H9 (cell line): Measurements from ENCODE around the gene SPDL1. TPM values are rescaled to one million over a fixed set of nuclear protein-coding genes. Genes with fewer than 3 reads are reported as not detected.
A peak's percentile ranks its signal among the peaks of the same experiment; 100 is the strongest.

Experiments used
- DNase-seq: peaks from one replicate; pipeline ENCODE4 v3.0.0-alpha.2; 2017
- H2AFZ ChIP-seq: one replicate; pipeline ENCODE4 v1.6.1; 2013; ENCODE audit warnings: mild to moderate bottlenecking, low read length, control low read depth, moderate library complexity
- H2AK5ac ChIP-seq: 2 replicates; pipeline ENCODE4 v1.6.1; 2013; ENCODE audit warnings: low read length, control low read depth, mixed read lengths; ENCODE audit not compliant: insufficient read length
- H2BK120ac ChIP-seq: one replicate; pipeline ENCODE4 v1.6.1; 2013; ENCODE audit warnings: low read depth, mild to moderate bottlenecking, low read length, control low read depth, inconsistent platforms; ENCODE audit not compliant: poor library complexity, severe bottlenecking
- H2BK12ac ChIP-seq: 2 replicates; pipeline ENCODE4 v1.6.1; 2013; ENCODE audit warnings: low read length, control low read depth, mixed read lengths, low read depth; ENCODE audit not compliant: insufficient read length
- H2BK15ac ChIP-seq: 2 replicates; pipeline ENCODE4 v1.6.1; 2013; ENCODE audit warnings: low read depth, low read length, control low read depth
- H2BK20ac ChIP-seq: one replicate; pipeline ENCODE4 v1.6.1; 2013; ENCODE audit warnings: low read depth, mild to moderate bottlenecking, low read length, control low read depth, inconsistent platforms; ENCODE audit not compliant: poor library complexity, severe bottlenecking
- H2BK5ac ChIP-seq: 2 replicates; pipeline ENCODE4 v1.6.1; 2013; ENCODE audit warnings: low read length, control low read depth, mixed read lengths; ENCODE audit not compliant: insufficient read length
- H3K14ac ChIP-seq: 2 replicates; pipeline ENCODE4 v1.6.1; 2013; ENCODE audit warnings: low read length, control low read depth; ENCODE audit not compliant: insufficient read depth
- H3K18ac ChIP-seq: 2 replicates; pipeline ENCODE4 v1.6.1; 2013; ENCODE audit warnings: low read depth, mild to moderate bottlenecking, mixed read lengths, low read length, control low read depth; ENCODE audit not compliant: insufficient read length
- H3K23ac ChIP-seq: 2 replicates; pipeline ENCODE4 v1.6.1; 2013; ENCODE audit warnings: low read length, control low read depth, mixed read lengths, low read depth; ENCODE audit not compliant: insufficient read length
- H3K23me2 ChIP-seq: 2 replicates; pipeline ENCODE4 v1.6.1; 2013; ENCODE audit warnings: low read depth, mild to moderate bottlenecking, mixed read lengths, low read length, control low read depth; ENCODE audit not compliant: insufficient read length, poor library complexity, severe bottlenecking
- H3K27ac ChIP-seq: 2 replicates; pipeline ENCODE4 v1.5.1; 2013; ENCODE audit warnings: low read length, control low read depth, mixed read lengths, low read depth; ENCODE audit not compliant: insufficient read length
- H3K27me3 ChIP-seq: 2 replicates; pipeline ENCODE4 v1.6.1; 2013; ENCODE audit warnings: low read length, control low read depth, inconsistent platforms; ENCODE audit not compliant: insufficient read depth
- H3K4ac ChIP-seq: 2 replicates; pipeline ENCODE4 v1.6.1; 2013; ENCODE audit warnings: low read depth, mild to moderate bottlenecking, control low read depth, inconsistent platforms, low read length, moderate library complexity
- H3K4me1 ChIP-seq: 2 replicates; pipeline ENCODE4 v1.6.1; 2013; ENCODE audit warnings: low read length, control low read depth, inconsistent platforms; ENCODE audit not compliant: insufficient read depth
- H3K4me2 ChIP-seq: 2 replicates; pipeline ENCODE4 v1.6.1; 2013; ENCODE audit warnings: low read length, control low read depth, mixed read lengths; ENCODE audit not compliant: insufficient read length, insufficient read depth
- H3K56ac ChIP-seq: 2 replicates; pipeline ENCODE4 v1.6.1; 2013; ENCODE audit warnings: low read depth, mild to moderate bottlenecking, mixed read lengths, low read length, control low read depth; ENCODE audit not compliant: insufficient read length
- H3K79me1 ChIP-seq: 2 replicates; pipeline ENCODE4 v1.6.1; 2013; ENCODE audit warnings: low read depth, mild to moderate bottlenecking, moderate library complexity, low read length, control low read depth, inconsistent platforms; ENCODE audit not compliant: insufficient read depth, poor library complexity, severe bottlenecking
- H3K79me2 ChIP-seq: 2 replicates; pipeline ENCODE4 v1.6.1; 2013; ENCODE audit warnings: low read length, control low read depth, inconsistent platforms; ENCODE audit not compliant: insufficient read depth
- H3K9ac ChIP-seq: 2 replicates; pipeline ENCODE4 v1.6.1; 2013; ENCODE audit warnings: low read length, control low read depth, mixed read lengths; ENCODE audit not compliant: insufficient read length; ENCODE audit errors: extremely low read depth
- H3K9me3 ChIP-seq: one replicate; pipeline ENCODE4 v1.6.1; 2013; ENCODE audit warnings: low read depth, low read length, inconsistent platforms; ENCODE audit not compliant: control insufficient read depth
- H3T11ph ChIP-seq: one replicate; pipeline ENCODE4 v1.6.1; 2013; ENCODE audit warnings: mild to moderate bottlenecking, low read length, control low read depth, inconsistent platforms
- H4K20me1 ChIP-seq: one replicate; pipeline ENCODE4 v1.6.1; 2013; ENCODE audit not compliant: control insufficient read depth, insufficient read length, insufficient read depth
- H4K5ac ChIP-seq: 2 replicates; pipeline ENCODE4 v1.6.1; 2013; ENCODE audit warnings: low read depth, mild to moderate bottlenecking, mixed read lengths, low read length, control low read depth; ENCODE audit not compliant: insufficient read length
- H4K8ac ChIP-seq: replicated peaks from 2 replicates; pipeline ENCODE4 v1.6.1; 2013; ENCODE audit warnings: low read length, control low read depth, mixed read lengths, low read depth; ENCODE audit not compliant: insufficient read length
- H4K91ac ChIP-seq: 2 replicates; pipeline ENCODE4 v1.6.1; 2013; ENCODE audit warnings: low read depth, mild to moderate bottlenecking, moderate library complexity, mixed read lengths, low read length, control low read depth; ENCODE audit not compliant: insufficient read length
- H3K27ac Mint-ChIP-seq, 3 experiments: 2 replicates in 2 of 3; 3 replicates in 1 of 3; pipeline ENCODE4 v1.8.0; 2020 to 2021; ENCODE audit warnings: mixed read lengths in 3 of 3, mild to moderate bottlenecking in 1 of 3, moderate library complexity in 1 of 3
- H3K27me3 Mint-ChIP-seq: 2 replicates; pipeline ENCODE4 v1.8.0; 2021; ENCODE audit warnings: low read depth, mild to moderate bottlenecking, moderate library complexity, mixed read lengths
- H3K36me3 Mint-ChIP-seq, 3 experiments: 2 replicates in 2 of 3; 3 replicates in 1 of 3; pipeline ENCODE4 v1.8.0; 2020 to 2021; ENCODE audit warnings: low read depth in 3 of 3, mixed read lengths in 3 of 3; ENCODE audit not compliant: insufficient read depth in 1 of 3
- H3K4me1 Mint-ChIP-seq, 2 experiments: 2 replicates each; pipeline ENCODE4 v1.8.0; 2020; ENCODE audit warnings: mixed read lengths in 2 of 2
- H3K4me3 Mint-ChIP-seq, 2 experiments: 2 replicates in 1 of 2; 3 replicates in 1 of 2; pipeline ENCODE4 v1.8.0; 2020 to 2021; ENCODE audit warnings: mild to moderate bottlenecking in 2 of 2, mixed read lengths in 2 of 2, moderate library complexity in 1 of 2
- H3K9me3 Mint-ChIP-seq, 2 experiments: 2 replicates in 1 of 2; 3 replicates in 1 of 2; pipeline ENCODE4 v1.8.0; 2020; ENCODE audit warnings: mild to moderate bottlenecking in 2 of 2, mixed read lengths in 2 of 2, moderate library complexity in 1 of 2
- WGBS: extraction: QIAGEN DNeasy Blood & Tissue Kit; methylation state at CpG from one replicate; pipeline ENCODE4 v1.1.7; 2013; ENCODE audit warnings: missing lambda C conversion rate, low lambda C conversion rate, mixed read lengths; ENCODE audit not compliant: insufficient read length; ENCODE audit errors: extremely low coverage; 5-methylcytosine and 5-hydroxymethylcytosine counted together
- total RNA-seq: library from RNA; stranded (reverse); gene quantifications from 2 replicates; pipeline ENCODE4 v1.2.1, GENCODE V29; 2021
- TF ChIP-seq, protein P1 (sequence below): fragments of 200-600 bp; sonication (generic); conservative IDR thresholded peaks from 3 replicates; pipeline ENCODE4 v1.8.0; 2021; ENCODE audit warnings: antibody characterized with exemption, mild to moderate bottlenecking

The SPDL1 gene
- total RNA-seq, 1 experiment from 2014 or later = 49.4 TPM

DNA sequence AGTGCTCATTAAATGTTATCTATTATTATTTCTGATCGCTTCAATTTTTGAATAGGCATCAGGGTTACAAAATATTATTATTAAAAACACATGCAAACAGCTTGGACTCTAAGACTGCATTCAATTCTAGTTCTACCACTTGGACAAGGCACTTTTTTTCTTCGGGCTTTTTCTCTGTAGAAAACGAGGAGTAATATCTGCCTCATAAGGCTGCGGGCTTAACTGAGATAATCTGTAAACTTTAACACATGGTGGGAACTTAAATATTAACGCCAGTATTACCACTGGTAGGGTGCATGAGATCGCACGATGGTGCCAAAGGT is 511 bp upstream of the SPDL1 start:
- peaks cover 0 to 1% (median under 1%) of the 10 kb centered on the region in 3 experiments; a peak in 3 of 7 replicates for H3K36me3 Mint-ChIP-seq
- DNase-seq = no peak

More for the DNA sequence above, 511 bp upstream of the SPDL1 start:
- H2AK5ac ChIP-seq = no peak overlapping the region
- Mint-ChIP-seq H3K27me3 (peaks cover 16% of the 10 kb centered on the region), H3K4me3 (peak overlapping the region; percentile 96 to 97), H3K27ac (peak overlapping the region; percentile 82 to 99 (median 94); a peak in 5 of 7 replicates), H3K4me1 (peaks cover 12 to 14% of the 10 kb centered on the region in 2 experiments), H3K9me3 (no peaks in the 10 kb centered on the region)
- H3K56ac ChIP-seq = no peak overlapping the region
- H2BK12ac ChIP-seq = no peak overlapping the region
- H3K4me2 ChIP-seq = peak overlapping the region; percentile 83
- no CpG with 5 or more reads among the region's 7 CpGs for WGBS
- no peaks in the 10 kb centered on the region for H3K9me3 ChIP-seq
- H2AFZ ChIP-seq = no peak overlapping the region
- peak overlapping the region; percentile 40 for H3K18ac ChIP-seq
- no peak overlapping the region for H2BK120ac ChIP-seq
- no peaks in the 10 kb centered on the region for H3K27me3 ChIP-seq
- H4K5ac ChIP-seq = no peak overlapping the region
- H4K8ac ChIP-seq = no peak overlapping the region
- H4K20me1 ChIP-seq = no peaks in the 10 kb centered on the region
- no peaks in the 10 kb centered on the region for H3K4me1 ChIP-seq
- H3T11ph ChIP-seq = no peak overlapping the region
- H3K14ac ChIP-seq = no peak overlapping the region
- no peak overlapping the region for H3K27ac ChIP-seq
- peaks cover 3% of the 10 kb centered on the region for H3K79me1 ChIP-seq
- TF ChIP-seq, protein P1, sequence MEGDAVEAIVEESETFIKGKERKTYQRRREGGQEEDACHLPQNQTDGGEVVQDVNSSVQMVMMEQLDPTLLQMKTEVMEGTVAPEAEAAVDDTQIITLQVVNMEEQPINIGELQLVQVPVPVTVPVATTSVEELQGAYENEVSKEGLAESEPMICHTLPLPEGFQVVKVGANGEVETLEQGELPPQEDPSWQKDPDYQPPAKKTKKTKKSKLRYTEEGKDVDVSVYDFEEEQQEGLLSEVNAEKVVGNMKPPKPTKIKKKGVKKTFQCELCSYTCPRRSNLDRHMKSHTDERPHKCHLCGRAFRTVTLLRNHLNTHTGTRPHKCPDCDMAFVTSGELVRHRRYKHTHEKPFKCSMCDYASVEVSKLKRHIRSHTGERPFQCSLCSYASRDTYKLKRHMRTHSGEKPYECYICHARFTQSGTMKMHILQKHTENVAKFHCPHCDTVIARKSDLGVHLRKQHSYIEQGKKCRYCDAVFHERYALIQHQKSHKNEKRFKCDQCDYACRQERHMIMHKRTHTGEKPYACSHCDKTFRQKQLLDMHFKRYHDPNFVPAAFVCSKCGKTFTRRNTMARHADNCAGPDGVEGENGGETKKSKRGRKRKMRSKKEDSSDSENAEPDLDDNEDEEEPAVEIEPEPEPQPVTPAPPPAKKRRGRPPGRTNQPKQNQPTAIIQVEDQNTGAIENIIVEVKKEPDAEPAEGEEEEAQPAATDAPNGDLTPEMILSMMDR = no peak
- H3K79me2 ChIP-seq = peaks cover 3% of the 10 kb centered on the region; the same call in 1 of the 2 replicates
- H4K91ac ChIP-seq = no peak overlapping the region
- H2BK15ac ChIP-seq = no peak overlapping the region
- H2BK20ac ChIP-seq = no peak overlapping the region
- peaks cover 8% of the 10 kb centered on the region for H3K23me2 ChIP-seq
- H3K4ac ChIP-seq = no peak overlapping the region
- H2BK5ac ChIP-seq = no peak overlapping the region
- H3K23ac ChIP-seq = no peak overlapping the region
- H3K9ac ChIP-seq = peak overlapping the region; percentile 87
